Lower leg skin (tissue), 4 donors: ENCODE results near the gene WDR5. TPM values are rescaled to one million over a fixed set of nuclear protein-coding genes. Genes with fewer than 3 reads are reported as not detected.
A peak's percentile ranks its signal among the peaks of the same experiment; 100 is the strongest.

Experiments
- DNase-seq, 2 donors: peaks; one replicate each; pipeline ENCODE4 v3.0.0-alpha.2; 2019; ENCODE audit warnings: low spot score in 2 of 2
- H3K4me3 ChIP-seq: fragments of 200-600 bp; sonication (generic); 2 replicates; pipeline ENCODE4 v1.5.1; 2017; ENCODE audit warnings: mild to moderate bottlenecking, low read depth; ENCODE audit not compliant: poor library complexity, severe bottlenecking
- POLR2A ChIP-seq, 2 donors: fragments of 450-650 bp; IDR thresholded peaks; one replicate each; pipeline ENCODE4 v1.6.1; 2016 to 2017; ENCODE audit warnings: antibody characterized with exemption in 2 of 2, mild to moderate bottlenecking in 1 of 2, moderate library complexity in 1 of 2
- WGBS, 2 donors: methylation state at CpG; one replicate each; pipeline ENCODE4 v1.1.5; 2018; 5-methylcytosine and 5-hydroxymethylcytosine counted together
- intact Hi-C: fragments of 100-400 bp; cut with DNase I; formaldehyde crosslinking; loops from one replicate; pipeline ENCODE4 v1.15.0; 2023; ENCODE audit warnings: low total_unique reads
- total RNA-seq, 4 donors: library from RNA; depleted of rRNA; stranded (reverse); fragments of >200 nt; gene quantifications; one replicate each; pipeline ENCODE4 v1.1.0, GENCODE V29; 2016
- TF ChIP-seq, protein P1 (sequence below), 3 donors: fragments of 450-650 bp; IDR thresholded peaks; one replicate each; pipeline ENCODE4 v1.5.1; 2016; ENCODE audit warnings: antibody characterized with exemption in 3 of 3, mild to moderate bottlenecking in 3 of 3, moderate library complexity in 2 of 3

WDR5 gene
- total RNA-seq, 4 donors from 2014 or later, result 16.1 to 23.8 (median 19.6) TPM

DNA sequence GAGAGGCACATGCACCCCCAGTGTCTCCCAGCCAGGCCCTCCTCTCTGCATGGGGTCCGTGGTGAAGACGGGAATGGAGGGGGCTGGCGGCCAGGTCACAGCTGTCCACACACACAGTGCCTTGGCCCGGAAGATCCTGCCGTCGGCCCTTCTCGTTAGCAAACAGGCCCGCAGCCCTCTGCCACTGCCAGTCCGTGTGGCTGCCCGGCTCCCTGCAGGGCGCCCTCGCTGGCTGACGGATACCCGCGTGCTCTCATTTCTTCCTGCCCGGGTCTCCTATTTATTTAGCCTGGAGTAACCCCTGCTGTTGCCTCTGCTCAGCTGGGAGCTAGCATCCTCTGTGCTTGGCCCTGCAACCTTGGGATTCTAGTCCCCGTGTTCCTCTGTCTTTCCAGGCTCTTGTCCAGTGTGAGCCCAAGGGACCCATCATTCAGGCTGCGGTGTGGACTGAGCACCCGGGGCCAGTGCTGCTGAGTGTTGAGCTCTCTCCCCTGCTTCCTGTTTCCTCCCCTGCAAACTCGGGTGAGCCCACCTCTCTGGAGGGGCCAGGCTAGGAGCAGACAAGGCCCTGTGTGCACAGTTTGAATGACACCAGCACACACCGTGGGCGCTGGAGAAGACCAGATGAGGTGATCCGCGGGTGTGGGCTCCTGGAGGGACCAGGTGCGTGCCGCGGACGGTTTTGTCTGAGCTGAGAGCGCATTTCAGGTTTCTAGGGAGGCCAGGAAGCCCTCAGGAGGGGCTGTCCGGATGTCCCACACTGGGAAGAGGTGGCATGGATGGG lies 43.1 kb downstream of the WDR5 start:
- peak in 1 of 2 donors; percentile 85 for DNase-seq
- WGBS, 2 donors, result 48 to 64% methylated on average over 23 to 30 of the region's 30 CpGs
- no peak for TF ChIP-seq POLR2A (IDR thresholded peaks at IDR 0.05)
- TF ChIP-seq, protein P1, sequence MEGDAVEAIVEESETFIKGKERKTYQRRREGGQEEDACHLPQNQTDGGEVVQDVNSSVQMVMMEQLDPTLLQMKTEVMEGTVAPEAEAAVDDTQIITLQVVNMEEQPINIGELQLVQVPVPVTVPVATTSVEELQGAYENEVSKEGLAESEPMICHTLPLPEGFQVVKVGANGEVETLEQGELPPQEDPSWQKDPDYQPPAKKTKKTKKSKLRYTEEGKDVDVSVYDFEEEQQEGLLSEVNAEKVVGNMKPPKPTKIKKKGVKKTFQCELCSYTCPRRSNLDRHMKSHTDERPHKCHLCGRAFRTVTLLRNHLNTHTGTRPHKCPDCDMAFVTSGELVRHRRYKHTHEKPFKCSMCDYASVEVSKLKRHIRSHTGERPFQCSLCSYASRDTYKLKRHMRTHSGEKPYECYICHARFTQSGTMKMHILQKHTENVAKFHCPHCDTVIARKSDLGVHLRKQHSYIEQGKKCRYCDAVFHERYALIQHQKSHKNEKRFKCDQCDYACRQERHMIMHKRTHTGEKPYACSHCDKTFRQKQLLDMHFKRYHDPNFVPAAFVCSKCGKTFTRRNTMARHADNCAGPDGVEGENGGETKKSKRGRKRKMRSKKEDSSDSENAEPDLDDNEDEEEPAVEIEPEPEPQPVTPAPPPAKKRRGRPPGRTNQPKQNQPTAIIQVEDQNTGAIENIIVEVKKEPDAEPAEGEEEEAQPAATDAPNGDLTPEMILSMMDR (IDR thresholded peaks at IDR 0.05), result no peak
- intact Hi-C loops, result loop anchor here (10.0 kb wide), 3 partner anchors 76 to 566 kb away; no protein-coding TSS in a partner anchor
- H3K4me3 ChIP-seq, result no peak overlapping the region

DNA sequence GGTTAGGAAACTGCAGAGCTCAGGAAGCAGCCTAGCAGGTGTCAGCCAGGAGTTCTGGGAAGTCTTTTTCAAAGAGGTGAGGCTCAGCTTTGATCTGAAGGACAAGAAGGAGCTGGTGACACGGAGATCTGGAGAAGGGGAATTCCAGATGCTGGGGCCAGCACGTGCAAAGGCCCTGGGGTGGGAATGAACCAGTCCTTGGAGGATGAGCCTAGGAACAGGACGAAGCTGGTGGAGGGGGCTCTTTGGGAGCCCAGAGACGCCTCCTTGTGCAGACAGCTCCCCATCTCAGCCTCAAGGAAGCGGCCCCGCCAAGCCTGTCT lies 43.7 kb downstream of the WDR5 start:
- WGBS, 2 donors, result 88 to 91% methylated on average over 6 of the region's 6 CpGs
- intact Hi-C loops, result loop anchor here (10.0 kb wide), 3 partner anchors 75 to 565 kb away; no protein-coding TSS in a partner anchor
- peak in 1 of 2 donors; percentile 42 for DNase-seq
- no peak overlapping the region for H3K4me3 ChIP-seq
- no peak for TF ChIP-seq POLR2A (IDR thresholded peaks at IDR 0.05)
- TF ChIP-seq, protein P1 (IDR thresholded peaks at IDR 0.05), result no peak

DNA sequence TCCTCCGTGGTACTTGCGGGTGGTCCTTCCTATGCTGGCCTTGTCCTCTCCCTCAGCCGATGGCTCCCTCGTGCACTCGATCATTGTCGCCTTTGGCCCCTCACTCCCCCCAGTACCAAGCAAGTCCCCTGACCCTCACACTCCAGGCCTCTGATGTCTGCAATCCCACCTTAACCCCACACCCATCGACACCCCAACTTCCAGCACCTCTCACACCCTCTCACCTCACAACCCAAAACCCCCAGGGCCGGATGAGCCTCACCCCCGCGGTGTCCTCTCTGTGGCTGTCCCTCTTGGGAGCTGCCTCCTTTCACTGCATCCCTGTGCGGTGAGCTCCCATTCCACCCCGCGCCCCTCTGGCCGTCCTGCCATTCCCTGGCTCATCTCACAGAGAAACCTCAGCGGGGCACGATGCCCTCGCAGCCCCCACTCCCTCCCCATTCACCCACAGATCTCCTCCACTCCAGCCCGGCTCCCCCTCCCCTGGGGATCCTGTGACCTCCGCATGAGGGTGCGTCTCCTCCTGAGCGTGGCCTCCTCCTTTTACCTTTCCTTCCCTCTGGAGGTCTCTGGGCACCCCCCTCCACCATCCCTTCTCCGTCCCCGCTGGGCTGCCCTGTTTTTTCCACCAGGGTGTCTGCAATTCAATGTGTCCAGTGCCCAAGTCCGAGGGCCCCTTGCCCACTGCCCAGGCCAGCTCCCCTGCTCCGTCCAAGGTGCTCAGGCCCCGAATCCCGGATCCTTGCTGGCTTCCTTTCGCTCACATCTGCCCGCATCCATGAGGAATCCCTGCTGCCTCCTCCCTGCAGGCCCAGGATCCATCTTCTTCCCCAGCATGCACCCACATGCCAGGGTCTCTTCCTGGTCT lies 44.3 kb downstream of the WDR5 start:
- TF ChIP-seq, protein P1 (IDR thresholded peaks at IDR 0.05), result no peak
- TF ChIP-seq POLR2A (IDR thresholded peaks at IDR 0.05), result no peak
- 87 to 88% methylated on average over 29 of the region's 29 CpGs for WGBS, 2 donors
- DNase-seq, result peak in 1 of 2 donors; percentile 85
- no peak overlapping the region for H3K4me3 ChIP-seq
- intact Hi-C loops, result loop anchor here (10.0 kb wide), 3 partner anchors 75 to 565 kb away; no protein-coding TSS in a partner anchor

DNA sequence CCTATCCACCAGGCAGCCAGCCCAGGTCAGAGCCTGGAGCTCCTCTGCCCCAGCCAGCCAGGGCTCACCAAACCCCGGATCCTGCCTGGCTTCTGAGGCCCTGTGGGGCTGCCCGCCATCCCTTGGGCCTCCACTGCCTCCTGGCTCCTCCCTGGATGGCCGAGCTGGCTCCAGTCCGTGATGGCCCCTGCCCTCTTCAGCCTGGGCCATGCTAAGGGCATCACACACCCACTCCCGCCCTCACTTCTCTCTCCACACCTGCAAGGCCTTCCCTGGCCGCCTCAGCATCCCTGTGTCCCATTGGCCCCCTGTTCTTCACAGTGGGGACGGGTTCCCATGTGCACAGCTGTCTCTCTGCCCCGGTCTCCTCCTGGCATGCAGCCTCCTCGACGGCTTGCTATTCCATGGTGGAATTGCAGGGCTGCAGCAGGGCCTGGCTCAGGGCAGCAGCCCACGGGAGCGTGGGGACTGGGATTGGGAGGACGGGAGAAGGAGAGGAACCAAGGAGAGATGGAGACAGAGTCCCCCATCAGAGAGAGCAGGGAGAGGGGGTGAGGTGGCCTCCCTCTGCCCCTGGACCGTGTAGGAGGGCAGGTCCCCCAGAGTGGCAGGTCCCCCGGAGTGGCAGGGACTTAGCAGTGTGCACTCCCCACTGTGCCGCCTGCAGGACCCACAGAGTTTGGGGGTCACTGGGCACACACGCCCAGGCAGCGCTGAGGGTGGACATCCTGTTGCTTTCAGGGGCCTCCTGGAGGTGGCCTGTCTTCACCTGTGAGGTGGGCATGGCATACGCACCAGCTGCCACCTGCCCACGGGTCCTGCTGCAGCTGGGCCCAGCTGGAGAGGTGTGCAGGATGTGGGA lies 45.1 kb downstream of the WDR5 start:
- no peak overlapping the region for H3K4me3 ChIP-seq
- intact Hi-C loops, result no loop called here
- peak in 1 of 2 donors; percentile 72 for DNase-seq
- 90 to 91% methylated on average over 18 to 20 of the region's 20 CpGs for WGBS, 2 donors
- no peak for TF ChIP-seq POLR2A (IDR thresholded peaks at IDR 0.05)
- TF ChIP-seq, protein P1 (IDR thresholded peaks at IDR 0.05), result no peak

DNA sequence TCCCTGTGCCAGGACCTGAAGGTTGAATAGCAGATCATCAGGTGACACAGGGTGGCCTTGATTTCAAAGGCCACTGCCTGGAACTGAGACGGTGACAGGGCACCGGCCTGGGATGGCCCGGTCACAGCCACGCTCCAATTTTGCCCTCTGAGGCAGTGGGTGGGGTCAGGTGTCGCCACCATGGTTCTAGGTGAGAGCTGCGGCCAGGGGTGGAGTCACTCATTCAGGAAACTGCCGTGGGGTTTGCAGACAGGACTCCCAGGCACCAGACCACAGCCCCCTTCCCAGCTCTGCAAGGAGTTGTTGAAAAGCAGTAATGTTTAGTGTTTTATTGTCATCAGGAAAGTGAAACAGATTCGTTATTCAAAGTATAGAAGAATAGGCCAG lies 45.8 kb downstream of the WDR5 start:
- 82 to 85% methylated on average over 8 of the region's 8 CpGs for WGBS, 2 donors
- no peak for TF ChIP-seq POLR2A (IDR thresholded peaks at IDR 0.05)
- TF ChIP-seq, protein P1 (IDR thresholded peaks at IDR 0.05), result no peak
- H3K4me3 ChIP-seq, result no peak overlapping the region
- DNase-seq, result peak in 1 of 2 donors; percentile 75
- intact Hi-C loops, result no loop called here
